HG03520 (cell line): ENCODE data around the gene TMED6.
A peak's percentile ranks its signal among the peaks of the same experiment; 100 is the strongest.
"Not testable (repeated sequence)": the region's sequence is repeated elsewhere in the genome, so short reads cannot be mapped to it uniquely, and the experiment has no call there.

Source experiments
- ATAC-seq: cut with Tn5 transposase; IDR thresholded peaks from one replicate; pipeline ENCODE4 v1.9.1; 2021; ENCODE audit warnings: mild to moderate bottlenecking, moderate library complexity; ENCODE audit not compliant: unreplicated experiment

The TMED6 gene

GRCh38 chr16:69363281-69363717 is 11.7 kb upstream of the TMED6 start:
- ATAC-seq = no peak

GRCh38 chr16:69360070-69360469 is 8.5 kb upstream of the TMED6 start:
- not testable (repeated sequence) for ATAC-seq

DNA sequence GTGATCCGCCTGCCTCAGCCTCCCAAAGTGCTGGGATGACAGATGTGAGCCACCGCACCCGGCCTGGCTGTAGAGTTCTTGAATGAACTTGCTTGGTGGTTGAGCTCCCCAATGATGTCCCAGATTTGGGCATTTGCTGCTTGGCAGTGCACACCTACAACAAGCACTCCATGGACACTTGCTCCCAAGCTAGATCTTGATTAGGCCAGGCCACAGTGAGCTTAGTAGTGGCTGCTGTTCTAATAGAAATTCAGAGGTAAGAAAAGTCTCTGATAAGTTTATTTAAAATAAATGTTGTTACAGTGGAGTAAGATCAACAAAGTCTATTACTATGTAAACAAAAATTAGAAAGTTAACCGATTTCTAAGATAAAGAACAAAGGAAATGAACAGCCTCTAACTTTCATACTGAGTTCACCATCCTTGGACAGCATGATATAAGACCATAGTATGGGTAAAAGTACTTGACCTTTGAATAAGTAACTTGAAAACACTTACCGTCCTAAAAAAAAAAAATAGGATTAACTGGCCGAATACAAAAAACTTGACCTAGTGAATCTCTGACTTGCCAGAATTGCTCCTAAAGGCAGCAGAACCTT is 951 bp downstream of the TMED6 start:
- ATAC-seq = no peak

- ATAC-seq = no peak
Measured at GRCh38 chr16:69349536-69349935, 2.0 kb downstream of the TMED6 start.

GRCh38 chr16:69348222-69348621 is 3.4 kb downstream of the TMED6 start:
- no peak for ATAC-seq

- ATAC-seq = no peak
Measured at GRCh38 chr16:69346683-69347082, 4.9 kb downstream of the TMED6 start.

DNA sequence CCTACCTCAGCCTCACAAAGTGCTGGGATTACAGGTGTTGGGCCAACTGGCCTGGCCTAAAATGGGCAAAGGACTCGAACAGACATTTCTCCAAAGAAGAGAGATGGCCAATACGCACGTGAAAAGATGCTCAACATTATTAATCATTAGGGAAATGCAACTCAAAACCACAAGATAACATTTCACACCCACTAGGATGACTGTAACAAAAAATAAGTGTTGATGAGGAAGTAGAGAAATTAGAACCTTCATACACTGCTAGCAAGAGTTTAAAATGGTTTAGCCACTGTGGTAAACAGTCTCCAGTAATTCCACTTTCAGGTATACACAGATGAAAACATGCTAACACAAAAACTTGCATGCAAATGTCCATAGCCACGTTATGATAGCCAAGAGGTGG is 5.7 kb downstream of the TMED6 start:
- no peak for ATAC-seq

GRCh38 chr16:69344171-69344570 is 7.4 kb downstream of the TMED6 start:
- no peak for ATAC-seq

GRCh38 chr16:69340095-69340644 is 11.4 kb downstream of the TMED6 start:
- ATAC-seq = no peak

- ATAC-seq = peak; percentile 87
Measured at GRCh38 chr16:69339289-69340094, 12.1 kb downstream of the TMED6 start, which contains the start of the genes COG8 and NIP7. Gene COG8, minus strand, starts transcription at chr16:69339564. Its CDS starts 12 bp downstream, at chr16:69339552. Gene NIP7, plus strand, starts transcription at chr16:69339772. Its CDS starts 58 bp downstream, at chr16:69339830.

DNA sequence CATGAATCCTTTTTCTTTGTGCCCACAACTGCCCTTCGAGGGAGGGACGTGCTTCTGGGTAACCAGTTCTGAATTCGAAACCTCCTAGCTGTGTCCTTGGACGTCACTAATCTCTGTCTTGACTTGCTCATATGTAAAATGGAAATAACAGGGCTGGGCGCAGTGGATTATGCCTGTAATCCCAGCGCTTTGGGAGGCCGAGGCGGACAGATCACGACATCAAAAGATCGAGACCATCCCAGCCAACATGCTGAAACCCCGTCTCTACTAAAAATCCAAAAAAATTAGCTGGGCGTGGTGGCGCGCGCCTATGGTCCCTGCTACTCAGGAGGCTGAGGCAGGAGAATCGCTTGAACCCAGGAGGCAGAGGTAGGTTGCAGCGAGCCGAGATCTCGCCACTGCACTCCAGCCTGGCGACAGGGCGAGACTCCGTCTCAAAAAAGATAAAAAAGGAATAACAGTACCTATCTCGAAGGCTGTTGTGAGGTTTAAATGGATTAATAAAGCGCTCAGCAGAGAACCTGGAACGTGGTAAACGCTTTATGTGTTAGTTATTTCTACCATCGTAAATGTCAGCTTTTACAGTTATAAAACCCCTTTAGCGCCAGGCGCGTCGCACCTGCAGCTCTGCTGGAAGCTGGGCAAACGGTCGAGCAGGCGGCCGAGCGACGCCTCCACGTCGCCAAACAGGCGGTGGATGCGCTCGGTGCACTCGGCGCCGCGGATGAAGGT is 12.9 kb downstream of the TMED6 start:
- ATAC-seq = no peak

DNA sequence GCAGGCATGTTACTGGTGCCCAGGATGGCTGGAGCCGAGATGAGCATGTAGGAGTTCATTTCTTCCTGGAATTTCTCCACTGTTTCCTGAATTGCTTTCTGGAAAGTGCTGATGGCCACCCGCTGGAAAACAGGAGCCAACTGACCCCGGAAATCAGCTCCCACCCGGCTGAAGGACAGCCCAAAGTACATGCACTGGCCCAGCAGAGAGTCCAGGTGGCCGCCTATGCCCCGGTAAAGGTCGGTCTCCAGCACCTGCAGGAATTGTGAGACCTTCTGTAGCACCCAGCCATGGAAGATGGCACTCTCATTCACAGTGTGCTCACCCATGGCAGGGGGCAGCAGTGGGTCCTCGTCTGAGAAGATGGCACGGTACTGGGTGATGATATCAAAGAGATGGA is 16.9 kb downstream of the TMED6 start:
- no peak for ATAC-seq

- ATAC-seq = peak; percentile 89
Measured at GRCh38 chr16:69330286-69331109, 21.1 kb downstream of the TMED6 start, which contains the start of gene PDF. Gene PDF, minus strand, starts transcription at chr16:69330588. Its CDS starts 18 bp downstream, at chr16:69330570.

DNA sequence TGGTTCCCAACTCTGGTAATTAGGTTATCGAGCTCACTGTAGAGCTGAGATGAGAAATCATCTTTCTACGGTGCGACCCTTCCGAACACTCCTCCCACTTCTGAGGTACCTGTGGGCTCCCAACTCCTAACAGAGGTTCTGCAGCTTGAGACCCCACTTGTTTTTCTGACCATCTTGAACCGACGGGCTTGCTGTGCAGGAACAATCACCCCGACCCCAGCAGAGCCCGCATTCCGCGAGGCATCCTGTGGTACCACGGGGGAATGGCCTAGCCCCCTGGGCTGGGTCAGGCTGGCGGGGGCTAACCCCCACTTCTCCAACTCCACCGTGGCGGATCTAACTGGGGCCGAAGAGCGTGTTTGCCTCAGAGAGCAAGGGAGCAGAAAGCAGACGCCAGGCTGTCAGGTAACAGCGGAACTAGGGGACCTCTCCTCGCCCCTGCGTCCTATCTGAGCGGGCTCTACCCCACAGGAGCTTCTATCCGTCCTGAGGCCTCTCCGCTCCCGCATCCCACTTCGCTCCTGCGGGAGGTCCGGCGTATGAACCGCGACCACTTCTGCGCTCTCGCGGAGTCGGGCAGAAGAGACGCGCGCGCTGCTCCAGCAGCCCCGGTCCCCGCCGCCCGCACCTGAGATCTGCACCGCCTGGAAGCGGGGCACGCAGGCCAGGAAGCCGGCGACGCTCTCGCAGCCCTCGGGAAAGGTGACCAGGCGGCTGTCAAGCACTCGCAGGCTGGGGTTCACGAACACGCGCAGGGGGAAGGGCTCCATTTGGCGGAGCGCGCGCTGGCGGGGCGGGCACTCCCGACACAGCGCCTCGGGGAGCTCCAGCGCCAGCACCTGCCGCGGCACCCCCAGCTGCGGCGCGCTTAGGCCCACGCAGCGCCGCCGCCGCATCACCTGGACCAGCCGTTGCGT is 22.0 kb downstream of the TMED6 start:
- ATAC-seq = peak; percentile 7

- ATAC-seq = no peak
Measured at GRCh38 chr16:69328854-69329316, 22.7 kb downstream of the TMED6 start.

GRCh38 chr16:69327585-69328310 is 23.8 kb downstream of the TMED6 start:
- no peak for ATAC-seq

DNA sequence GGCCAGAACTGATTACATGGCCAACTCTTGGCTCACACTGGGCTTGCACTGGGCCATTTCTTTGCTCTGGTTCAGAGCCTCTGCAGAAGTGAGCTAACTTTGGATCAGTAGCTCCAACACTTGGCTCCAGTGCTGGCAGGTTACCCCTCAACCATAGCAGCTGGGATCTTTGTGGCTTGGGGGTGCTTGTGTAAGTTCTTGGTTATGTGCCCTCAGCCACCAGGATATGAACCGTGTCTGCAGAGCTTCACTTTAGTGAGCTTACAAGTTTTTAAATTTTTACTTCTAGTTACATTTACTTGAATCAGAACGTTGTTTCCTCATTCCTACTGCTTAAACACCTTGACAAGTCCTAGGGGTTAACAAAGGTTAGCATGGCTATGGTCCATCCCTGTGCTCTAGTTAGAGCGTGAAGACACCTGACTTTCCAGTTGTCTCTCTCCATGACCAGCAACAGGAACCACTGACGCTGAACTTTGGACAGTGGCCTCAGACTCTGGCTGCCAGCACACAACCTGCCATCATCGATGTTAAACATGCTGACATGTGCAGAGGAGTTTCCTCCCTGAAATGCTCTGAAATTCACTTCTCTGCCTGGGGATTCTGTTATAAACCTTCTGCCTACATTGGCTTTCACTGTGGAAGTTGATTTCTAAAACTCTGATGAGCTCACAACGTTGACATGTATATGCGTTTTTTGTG is 25.3 kb downstream of the TMED6 start:
- ATAC-seq = no peak

DNA sequence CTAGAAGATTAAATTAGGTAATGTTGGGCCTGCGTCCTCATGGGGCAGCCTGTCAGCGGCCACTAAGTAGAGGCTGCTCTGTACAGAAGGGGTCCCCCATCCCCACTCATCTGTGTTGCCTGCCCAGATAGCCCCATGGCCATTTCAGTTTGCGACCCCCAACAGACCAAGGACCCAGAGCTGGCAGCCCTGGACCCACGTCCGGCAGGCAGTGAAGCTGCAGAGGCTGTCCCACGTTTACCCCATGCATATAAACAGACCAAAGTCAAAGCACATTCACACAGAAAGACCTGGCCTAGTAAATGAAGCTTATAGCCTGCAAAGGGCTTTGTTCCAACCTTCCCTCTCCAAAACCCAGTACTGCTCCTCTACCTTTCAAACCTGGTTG is 25.8 kb downstream of the TMED6 start:
- ATAC-seq = no peak
